ENCODE results near the gene ZBTB44.
"Not testable (repeated sequence)": the region's sequence is repeated elsewhere in the genome, so short reads cannot be mapped to it uniquely, and the experiment has no call there.

GRCh38 chr11:130233888-130234287 is 80.8 kb downstream of the ZBTB44 start:
- not testable (repeated sequence) for TF ChIP-seq CTCF, POLR2AphosphoS5, POLR2A (IDR thresholded peaks at IDR 0.05)
